Measurements from ENCODE around the gene CBX7. TPM values are rescaled to one million over a fixed set of nuclear protein-coding genes. Genes with fewer than 3 reads are reported as not detected.

The CBX7 gene
- total and polyA plus RNA-seq, 2 donors (not counting 3 experiments of a cell fraction or from before 2014, with no cell fraction given), result 3.4 to 7.1 TPM

DNA sequence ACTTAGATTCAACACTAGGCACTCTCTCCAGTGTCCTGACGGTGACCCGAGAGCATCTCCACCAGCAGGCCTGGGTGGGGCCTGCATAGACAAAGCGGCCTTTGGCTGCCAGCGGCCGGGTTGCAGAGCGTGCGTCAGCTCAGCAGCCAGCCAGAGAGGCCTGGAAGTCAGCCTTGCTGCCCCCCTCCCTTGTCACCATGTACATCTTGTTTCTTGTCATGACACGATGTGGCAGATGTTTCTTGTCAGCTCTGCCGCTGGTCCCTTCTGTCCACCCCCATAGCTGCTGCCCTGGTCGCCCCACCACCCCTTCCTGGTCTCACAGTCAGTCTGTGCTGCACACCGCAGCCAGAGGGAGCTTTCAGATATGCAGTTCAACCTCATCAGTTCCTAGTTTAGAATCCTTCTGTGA lies 33.1 kb upstream of the CBX7 start:
- TF ChIP-seq MYC (IDR thresholded peaks at IDR 0.05; ENCODE audit: low read depth, low read length) (no peak), FOS (IDR thresholded peaks at IDR 0.05; ENCODE audit: borderline replicate concordance, insufficient read depth, low read length) (no peak), EZH2 (IDR thresholded peaks at IDR 0.05; ENCODE audit: borderline replicate concordance, low read depth, low read length, severe bottlenecking) (no peak), CTCF (IDR thresholded peaks at IDR 0.05; ENCODE audit: extremely low read depth in 1 of 2, insufficient read depth in 1 of 2, low read depth in 1 of 2, low read length in 2 of 2) (no peak), POLR2A (IDR thresholded peaks at IDR 0.05; ENCODE audit: low read depth, low read length) (no peak), GATA2 (IDR thresholded peaks at IDR 0.05; ENCODE audit: insufficient read depth, insufficient read length, low read depth, low read length) (no peak), POLR2AphosphoS5 (IDR thresholded peaks at IDR 0.05; ENCODE audit: insufficient read depth, low read depth, low read length) (no peak), JUN (IDR thresholded peaks at IDR 0.05; ENCODE audit: borderline replicate concordance, insufficient read depth, insufficient read length, low read depth) (no peak)
- TF ChIP-seq, protein P1, sequence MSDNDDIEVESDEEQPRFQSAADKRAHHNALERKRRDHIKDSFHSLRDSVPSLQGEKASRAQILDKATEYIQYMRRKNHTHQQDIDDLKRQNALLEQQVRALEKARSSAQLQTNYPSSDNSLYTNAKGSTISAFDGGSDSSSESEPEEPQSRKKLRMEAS (IDR thresholded peaks at IDR 0.05; ENCODE audit: insufficient read depth, insufficient read length), result no peak
- dilution Hi-C loops (cut with MboI; ENCODE audit: extremely low pct_ligation_motif_present, low sequenced_read_pairs), result no loop called here
- peaks cover 5% of the 10 kb centered on the region for H3K4me1 ChIP-seq (ENCODE audit: control insufficient read depth, extremely low read depth, insufficient read depth, low read length)
- H3K4me3 ChIP-seq (replicated peaks in 1 of 3; ENCODE audit: insufficient read depth in 1 of 3, low read depth in 1 of 3, low read length in 3 of 3), result no peak overlapping the region
- H3K36me3 ChIP-seq (ENCODE audit: control insufficient read depth in 2 of 2, extremely low read depth in 1 of 2, insufficient read depth in 2 of 2, low read length in 2 of 2), result no peaks in the 10 kb centered on the region
- intact Hi-C loops (cut with micrococcal nuclease), result no loop called here
- no peak for FAIRE-seq
- no peak for DNase-seq (ENCODE audit: low read depth, low spot score)
- no peak overlapping the region for H2AFZ ChIP-seq (ENCODE audit: low read depth, low read length)
- no peaks in the 10 kb centered on the region for H3K27me3 ChIP-seq (ENCODE audit: control insufficient read depth in 2 of 2, insufficient read depth in 2 of 2, low read length in 2 of 2)
- BruUV-seq (replicated peaks), result no TSS peak
- POLR2A ChIA-PET, result interaction anchor here (0.6 kb wide), 1 partner anchor 33 kb away, joined by 3 read pairs; the partner anchor contains the start of gene CBX7
- no peak overlapping the region for H3K27ac ChIP-seq (ENCODE audit: insufficient read depth, low read depth, low read length)
- CTCF ChIA-PET, result interaction anchor here (2.4 kb wide), 1 partner anchor 125 kb away, joined by 5 read pairs; no protein-coding TSS in a partner anchor
- H3K9me3 ChIP-seq (replicated peaks; ENCODE audit: control insufficient read depth, insufficient read depth, low read length), result no peaks in the 10 kb centered on the region
- no peak overlapping the region for H3K9ac ChIP-seq (replicated peaks; ENCODE audit: extremely low read depth, insufficient read depth, low read length)
- no peak overlapping the region for H3K4me2 ChIP-seq (ENCODE audit: insufficient read depth, low read length)
- no peaks in the 10 kb centered on the region for H3K9me1 ChIP-seq (replicated peaks; ENCODE audit: control insufficient read depth, extremely low read depth, insufficient read depth, low read length)
- no peaks in the 10 kb centered on the region for H4K20me1 ChIP-seq (replicated peaks; ENCODE audit: control insufficient read depth, extremely low read depth, insufficient read depth, low read length)
- H3K79me2 ChIP-seq (ENCODE audit: control insufficient read depth, insufficient read depth, low read length), result no peaks in the 10 kb centered on the region

All from endothelial cell of umbilical vein (primary cell).